Endodermal cell (in vitro differentiated cells): ENCODE data around the gene CCDC120. TPM values are rescaled to one million over a fixed set of nuclear protein-coding genes. Genes with fewer than 3 reads are reported as not detected.

ENCODE experiments used
- DNase-seq: peaks from one replicate; pipeline ENCODE4 v3.0.0-alpha.2; 2017
- H3K27ac ChIP-seq: 2 replicates; pipeline ENCODE4 v1.5.1; 2013; ENCODE audit warnings: mild to moderate bottlenecking, low read depth, low read length, moderate library complexity
- H3K27me3 ChIP-seq: 2 replicates; pipeline ENCODE4 v1.6.1; 2013; ENCODE audit warnings: mild to moderate bottlenecking, low read length, moderate library complexity; ENCODE audit not compliant: insufficient read depth, control insufficient read depth, poor library complexity, severe bottlenecking
- H3K36me3 ChIP-seq: 2 replicates; pipeline ENCODE4 v1.7.0; 2013; ENCODE audit warnings: mild to moderate bottlenecking, low read length, moderate library complexity; ENCODE audit not compliant: control insufficient read depth, insufficient read depth
- H3K4me1 ChIP-seq: one replicate; pipeline ENCODE4 v1.7.0; 2013; ENCODE audit warnings: low read length; ENCODE audit not compliant: control insufficient read depth, insufficient read depth
- H3K4me3 ChIP-seq: 2 replicates; pipeline ENCODE4 v1.5.1; 2013; ENCODE audit warnings: mild to moderate bottlenecking, low read length, moderate library complexity
- H3K9ac ChIP-seq: 2 replicates; pipeline ENCODE4 v1.6.1; 2013; ENCODE audit warnings: mild to moderate bottlenecking, low read length, moderate library complexity; ENCODE audit not compliant: poor library complexity, severe bottlenecking; ENCODE audit errors: extremely low read depth
- H3K9me3 ChIP-seq: 2 replicates; pipeline ENCODE4 v1.6.1; 2013; ENCODE audit warnings: mild to moderate bottlenecking, low read length, moderate library complexity; ENCODE audit not compliant: control insufficient read depth
- H3K27ac Mint-ChIP-seq: 2 replicates; pipeline ENCODE4 v1.8.0; 2020; ENCODE audit warnings: mixed read lengths
- H3K27me3 Mint-ChIP-seq: 2 replicates; pipeline ENCODE4 v1.8.0; 2021; ENCODE audit warnings: mild to moderate bottlenecking, mixed read lengths; ENCODE audit not compliant: insufficient read depth
- H3K36me3 Mint-ChIP-seq: 2 replicates; pipeline ENCODE4 v1.8.0; 2020; ENCODE audit warnings: low read depth, mixed read lengths
- H3K4me1 Mint-ChIP-seq: 2 replicates; pipeline ENCODE4 v1.8.0; 2020; ENCODE audit warnings: mixed read lengths
- H3K4me3 Mint-ChIP-seq: 2 replicates; pipeline ENCODE4 v1.8.0; 2020; ENCODE audit warnings: mild to moderate bottlenecking, moderate library complexity, mixed read lengths
- H3K9me3 Mint-ChIP-seq: 2 replicates; pipeline ENCODE4 v1.8.0; 2020; ENCODE audit warnings: mild to moderate bottlenecking, mixed read lengths
- WGBS, 2 experiments: methylation state at CpG; one replicate each; pipeline versions ENCODE4 v1.1.5 to v1.1.7; 2013; ENCODE audit warnings: missing lambda C conversion rate in 2 of 2, mixed read lengths in 1 of 2; ENCODE audit not compliant: insufficient coverage in 1 of 2, insufficient read length in 1 of 2; 5-methylcytosine and 5-hydroxymethylcytosine counted together
- total RNA-seq, 2 donors: library from RNA; stranded (reverse); fragmentation: NEBNext Ultra II Directional in 1 of 2; extraction: Animal tissue kit (Norgen Biotek cat#: 25700) in 1 of 2; gene quantifications; 2 replicates in 1 of 2; 3 replicates in 1 of 2; pipeline ENCODE4 v1.2.1, GENCODE V29; 2021
- TF ChIP-seq, protein P1 (sequence below): fragments of 200-600 bp; sonication (generic); conservative IDR thresholded peaks from 2 replicates; pipeline ENCODE4 v1.5.0; 2021; ENCODE audit warnings: antibody characterized with exemption, mild to moderate bottlenecking

CCDC120 gene
- total RNA-seq, 2 donors from 2014 or later, result 13.4 to 13.5 TPM

DNA sequence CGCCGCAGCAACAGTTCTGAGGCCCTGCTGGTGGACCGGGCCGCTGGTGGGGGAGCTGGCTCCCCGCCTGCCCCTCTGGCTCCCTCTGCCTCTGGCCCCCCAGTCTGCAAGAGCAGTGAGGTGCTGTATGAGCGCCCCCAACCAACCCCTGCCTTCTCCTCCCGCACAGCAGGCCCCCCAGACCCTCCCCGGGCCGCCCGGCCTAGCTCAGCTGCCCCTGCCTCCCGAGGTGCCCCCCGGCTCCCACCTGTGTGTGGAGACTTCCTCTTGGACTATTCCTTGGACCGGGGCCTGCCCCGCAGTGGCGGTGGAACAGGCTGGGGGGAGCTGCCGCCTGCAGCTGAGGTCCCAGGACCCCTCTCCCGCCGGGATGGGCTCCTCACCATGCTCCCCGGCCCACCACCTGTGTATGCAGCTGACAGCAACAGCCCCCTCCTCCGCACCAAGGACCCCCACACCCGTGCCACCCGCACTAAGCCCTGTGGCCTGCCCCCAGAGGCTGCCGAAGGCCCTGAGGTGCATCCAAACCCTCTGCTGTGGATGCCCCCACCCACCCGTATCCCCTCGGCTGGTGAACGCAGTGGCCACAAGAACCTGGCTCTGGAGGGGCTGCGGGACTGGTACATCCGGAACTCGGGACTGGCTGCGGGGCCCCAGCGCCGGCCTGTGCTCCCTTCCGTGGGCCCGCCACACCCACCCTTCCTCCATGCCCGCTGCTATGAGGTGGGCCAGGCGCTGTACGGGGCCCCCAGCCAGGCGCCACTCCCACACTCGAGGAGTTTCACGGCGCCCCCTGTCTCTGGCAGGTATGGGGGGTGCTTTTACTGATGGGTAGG is 8.7 kb downstream of the CCDC120 start:
- H3K27ac ChIP-seq, result no peak overlapping the region
- no peaks in the 10 kb centered on the region for H3K27me3 ChIP-seq
- TF ChIP-seq, protein P1, sequence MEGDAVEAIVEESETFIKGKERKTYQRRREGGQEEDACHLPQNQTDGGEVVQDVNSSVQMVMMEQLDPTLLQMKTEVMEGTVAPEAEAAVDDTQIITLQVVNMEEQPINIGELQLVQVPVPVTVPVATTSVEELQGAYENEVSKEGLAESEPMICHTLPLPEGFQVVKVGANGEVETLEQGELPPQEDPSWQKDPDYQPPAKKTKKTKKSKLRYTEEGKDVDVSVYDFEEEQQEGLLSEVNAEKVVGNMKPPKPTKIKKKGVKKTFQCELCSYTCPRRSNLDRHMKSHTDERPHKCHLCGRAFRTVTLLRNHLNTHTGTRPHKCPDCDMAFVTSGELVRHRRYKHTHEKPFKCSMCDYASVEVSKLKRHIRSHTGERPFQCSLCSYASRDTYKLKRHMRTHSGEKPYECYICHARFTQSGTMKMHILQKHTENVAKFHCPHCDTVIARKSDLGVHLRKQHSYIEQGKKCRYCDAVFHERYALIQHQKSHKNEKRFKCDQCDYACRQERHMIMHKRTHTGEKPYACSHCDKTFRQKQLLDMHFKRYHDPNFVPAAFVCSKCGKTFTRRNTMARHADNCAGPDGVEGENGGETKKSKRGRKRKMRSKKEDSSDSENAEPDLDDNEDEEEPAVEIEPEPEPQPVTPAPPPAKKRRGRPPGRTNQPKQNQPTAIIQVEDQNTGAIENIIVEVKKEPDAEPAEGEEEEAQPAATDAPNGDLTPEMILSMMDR, result no peak
- H3K9me3 Mint-ChIP-seq, result peaks cover 55% of the 10 kb centered on the region
- H3K4me3 ChIP-seq, result no peak overlapping the region
- H3K4me1 ChIP-seq, result no peaks in the 10 kb centered on the region
- no peak overlapping the region for H3K4me3 Mint-ChIP-seq
- no peaks in the 10 kb centered on the region for H3K9me3 ChIP-seq
- 87 to 95% methylated on average over 3 to 34 of the region's 41 CpGs for whole genome bisulfite sequencing, 2 experiments
- no peak overlapping the region for H3K27ac Mint-ChIP-seq
- H3K4me1 Mint-ChIP-seq, result no peaks in the 10 kb centered on the region
- H3K36me3 ChIP-seq, result no peaks in the 10 kb centered on the region
- H3K9ac ChIP-seq, result no peak overlapping the region
- DNase-seq, result no peak
- peaks cover 5% of the 10 kb centered on the region for H3K36me3 Mint-ChIP-seq
- no peaks in the 10 kb centered on the region for H3K27me3 Mint-ChIP-seq

DNA sequence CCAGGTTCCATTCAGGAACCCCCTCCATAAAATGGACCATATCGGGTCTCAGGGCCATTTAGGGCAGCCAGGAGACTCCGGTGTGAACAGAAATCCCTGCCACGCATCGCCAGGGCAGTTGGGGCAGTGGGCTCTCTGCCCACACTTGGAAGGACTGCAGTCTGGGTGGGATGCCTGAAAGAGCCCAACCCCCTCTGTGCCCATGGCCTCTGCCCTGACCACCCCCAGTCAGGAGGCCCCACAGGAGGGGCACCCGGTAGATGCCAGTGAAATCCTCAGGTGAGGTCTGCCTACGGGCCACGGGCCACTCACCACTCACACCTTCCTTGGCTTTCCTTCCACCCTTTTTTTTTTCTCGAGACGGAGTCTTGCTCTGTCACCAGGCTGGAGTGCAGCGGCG is 10.2 kb downstream of the CCDC120 start:
- 95% methylated on average over 11 of the region's 11 CpGs; no CpG with 5 or more reads in 1 of the 2 experiments for WGBS, 2 experiments
- Mint-ChIP-seq H3K27ac (no peak overlapping the region), H3K27me3 (no peaks in the 10 kb centered on the region), H3K4me3 (no peak overlapping the region), H3K36me3 (peaks cover 5% of the 10 kb centered on the region), H3K9me3 (peaks cover 60% of the 10 kb centered on the region), H3K4me1 (peaks cover 4% of the 10 kb centered on the region)
- no peaks in the 10 kb centered on the region for H3K9me3 ChIP-seq
- no peaks in the 10 kb centered on the region for H3K36me3 ChIP-seq
- H3K27ac ChIP-seq, result no peak overlapping the region
- H3K4me1 ChIP-seq, result no peaks in the 10 kb centered on the region
- no peak for DNase-seq
- H3K9ac ChIP-seq, result no peak overlapping the region
- H3K4me3 ChIP-seq, result no peak overlapping the region
- no peaks in the 10 kb centered on the region for H3K27me3 ChIP-seq
- TF ChIP-seq, protein P1, result no peak

DNA sequence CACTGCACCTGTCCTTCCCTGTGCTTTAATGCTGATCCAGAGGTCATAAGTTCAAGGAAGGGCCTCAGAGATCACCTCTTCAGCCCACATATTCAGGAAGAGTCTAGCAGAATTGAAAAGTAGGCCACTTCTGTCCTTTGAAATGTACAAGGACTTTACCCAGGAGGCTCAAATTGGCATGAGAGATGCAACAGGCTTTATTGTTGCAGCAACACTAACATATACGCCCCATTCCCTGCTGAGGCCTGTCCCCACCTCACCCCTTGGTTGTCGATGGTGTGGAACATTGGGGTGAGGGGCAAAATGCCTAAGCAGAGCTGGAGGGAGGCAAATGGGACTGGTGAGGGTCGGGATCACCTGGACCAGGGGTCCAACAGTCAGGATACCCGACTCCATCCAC is 12.2 kb downstream of the CCDC120 start:
- WGBS, 2 experiments, result 98% methylated on average over 4 of the region's 4 CpGs; no CpG with 5 or more reads in 1 of the 2 experiments
- Histone ChIP-seq H3K4me1 (no peaks in the 10 kb centered on the region), H3K9me3 (no peaks in the 10 kb centered on the region), H3K4me3 (no peak overlapping the region), H3K36me3 (no peaks in the 10 kb centered on the region), H3K27ac (no peak overlapping the region), H3K27me3 (no peaks in the 10 kb centered on the region), H3K9ac (no peak overlapping the region)
- no peak for DNase-seq
- H3K4me3 Mint-ChIP-seq, result no peak overlapping the region
- TF ChIP-seq, protein P1, result no peak
- H3K27me3 Mint-ChIP-seq, result no peaks in the 10 kb centered on the region
- H3K36me3 Mint-ChIP-seq, result peaks cover 6% of the 10 kb centered on the region
- no peak overlapping the region for H3K27ac Mint-ChIP-seq
- H3K9me3 Mint-ChIP-seq, result peaks cover 64% of the 10 kb centered on the region
- peaks cover 4% of the 10 kb centered on the region for H3K4me1 Mint-ChIP-seq
